ENCODE measurements around the gene DCDC1.

Gene DCDC1

GRCh38 chr11:31328697-31329096 is 40.8 kb downstream of the DCDC1 start:
- no peak for TF ChIP-seq CTCF (conservative IDR thresholded peaks at IDR 0.05; ENCODE audit: low read depth, low read length)
- H3K36me3 ChIP-seq (ENCODE audit: insufficient read depth): no peaks in the 10 kb centered on the region
- no peaks in the 10 kb centered on the region for H3K27me3 ChIP-seq (ENCODE audit: insufficient read depth, low read depth)

GRCh38 chr11:31327417-31327816 is 42.1 kb downstream of the DCDC1 start:
- Histone ChIP-seq H3K27me3 (ENCODE audit: insufficient read depth, low read depth) (no peaks in the 10 kb centered on the region), H3K36me3 (ENCODE audit: insufficient read depth) (no peaks in the 10 kb centered on the region), H4K20me1 (ENCODE audit: insufficient read depth) (no peaks in the 10 kb centered on the region), H3K27ac (no peak overlapping the region), H3K79me2 (ENCODE audit: insufficient read depth, low read depth) (no peaks in the 10 kb centered on the region), H3K9ac (no peak overlapping the region), H3K4me2 (no peak overlapping the region), H3K4me1 (ENCODE audit: low read depth, poor library complexity, severe bottlenecking) (no peaks in the 10 kb centered on the region), H3K4me3 (IDR thresholded peaks at IDR 0.05; ENCODE audit: insufficient read depth, low read depth, low read length) (no peak overlapping the region), H2AFZ (ENCODE audit: low read depth) (no peak overlapping the region)
- no peak for TF ChIP-seq CTCF (conservative IDR thresholded peaks at IDR 0.05; ENCODE audit: low read depth, low read length)

More at GRCh38 chr11:31328697-31329096, 40.8 kb downstream of the DCDC1 start:
- H4K20me1 ChIP-seq (ENCODE audit: insufficient read depth): no peaks in the 10 kb centered on the region
- no peak overlapping the region for H3K9ac ChIP-seq
- H3K4me3 ChIP-seq (IDR thresholded peaks at IDR 0.05; ENCODE audit: insufficient read depth, low read depth, low read length): no peak overlapping the region
- H3K4me1 ChIP-seq (ENCODE audit: low read depth, poor library complexity, severe bottlenecking): no peaks in the 10 kb centered on the region
- no peak overlapping the region for H2AFZ ChIP-seq (ENCODE audit: low read depth)
- H3K79me2 ChIP-seq (ENCODE audit: insufficient read depth, low read depth): no peaks in the 10 kb centered on the region
- no peak overlapping the region for H3K4me2 ChIP-seq
- H3K27ac ChIP-seq: no peak overlapping the region

GRCh38 chr11:31326470-31327148 is 42.9 kb downstream of the DCDC1 start:
- no peaks in the 10 kb centered on the region for H3K27me3 ChIP-seq (ENCODE audit: insufficient read depth, low read depth)
- H3K4me3 ChIP-seq (IDR thresholded peaks at IDR 0.05; ENCODE audit: insufficient read depth, low read depth, low read length): no peak overlapping the region
- no peaks in the 10 kb centered on the region for H4K20me1 ChIP-seq (ENCODE audit: insufficient read depth)
- no peak overlapping the region for H3K4me2 ChIP-seq
- H3K27ac ChIP-seq: no peak overlapping the region
- no peak overlapping the region for H2AFZ ChIP-seq (ENCODE audit: low read depth)
- TF ChIP-seq CTCF (conservative IDR thresholded peaks at IDR 0.05; ENCODE audit: low read depth, low read length): no peak
- H3K79me2 ChIP-seq (ENCODE audit: insufficient read depth, low read depth): no peaks in the 10 kb centered on the region
- no peak overlapping the region for H3K9ac ChIP-seq
- H3K4me1 ChIP-seq (ENCODE audit: low read depth, poor library complexity, severe bottlenecking): no peaks in the 10 kb centered on the region
- no peaks in the 10 kb centered on the region for H3K36me3 ChIP-seq (ENCODE audit: insufficient read depth)

GRCh38 chr11:31325160-31325559 is 44.4 kb downstream of the DCDC1 start:
- no peak overlapping the region for H3K4me3 ChIP-seq (IDR thresholded peaks at IDR 0.05; ENCODE audit: insufficient read depth, low read depth, low read length)
- TF ChIP-seq CTCF (conservative IDR thresholded peaks at IDR 0.05; ENCODE audit: low read depth, low read length): no peak
- no peaks in the 10 kb centered on the region for H4K20me1 ChIP-seq (ENCODE audit: insufficient read depth)
- no peak overlapping the region for H3K27ac ChIP-seq
- H3K27me3 ChIP-seq (ENCODE audit: insufficient read depth, low read depth): no peaks in the 10 kb centered on the region
- H3K9ac ChIP-seq: no peak overlapping the region
- no peak overlapping the region for H2AFZ ChIP-seq (ENCODE audit: low read depth)
- no peak overlapping the region for H3K4me2 ChIP-seq
- no peaks in the 10 kb centered on the region for H3K36me3 ChIP-seq (ENCODE audit: insufficient read depth)
- H3K79me2 ChIP-seq (ENCODE audit: insufficient read depth, low read depth): no peaks in the 10 kb centered on the region
- no peaks in the 10 kb centered on the region for H3K4me1 ChIP-seq (ENCODE audit: low read depth, poor library complexity, severe bottlenecking)

Data from KMS-11 (cell line).